NCI-H128 (cell line): ENCODE results near the gene UVRAG.

Experiments
- DNase-seq: peaks from one replicate; lab custom pipeline; 2025; ENCODE audit not compliant: unreplicated experiment; lab: John Stamatoyannopoulos, UW

UVRAG gene

GRCh38 chr11:75996523-75997442 is 181.8 kb downstream of the UVRAG start:
- no peak for DNase-seq

GRCh38 chr11:76004400-76004799 is 189.4 kb downstream of the UVRAG start:
- DNase-seq: no peak

GRCh38 chr11:76005756-76006155 is 190.7 kb downstream of the UVRAG start:
- no peak for DNase-seq

- no peak for DNase-seq
These were observed 192.2 kb downstream of the UVRAG start for GRCh38 chr11:76007166-76007565.

GRCh38 chr11:76008474-76008873 is 193.5 kb downstream of the UVRAG start:
- no peak for DNase-seq

- DNase-seq: no peak
These were observed 195.0 kb downstream of the UVRAG start for GRCh38 chr11:76010051-76010450.

- no peak for DNase-seq
These were observed 198.5 kb downstream of the UVRAG start for GRCh38 chr11:76013526-76013925.

- DNase-seq: no peak
These were observed 208.4 kb downstream of the UVRAG start for GRCh38 chr11:76023236-76024068.

GRCh38 chr11:76025068-76025467 is 210.1 kb downstream of the UVRAG start:
- DNase-seq: no peak

- DNase-seq: no peak
These were observed 210.8 kb downstream of the UVRAG start for GRCh38 chr11:76025817-76026216.

GRCh38 chr11:76026281-76026680 is 211.3 kb downstream of the UVRAG start:
- no peak for DNase-seq

GRCh38 chr11:76026862-76027261 is 211.9 kb downstream of the UVRAG start:
- DNase-seq: no peak

GRCh38 chr11:76030286-76030685 is 215.3 kb downstream of the UVRAG start:
- DNase-seq: no peak

- no peak for DNase-seq
These were observed 216.1 kb downstream of the UVRAG start for GRCh38 chr11:76030968-76031590.

GRCh38 chr11:76033699-76034098 is 218.7 kb downstream of the UVRAG start:
- DNase-seq: no peak

- no peak for DNase-seq
These were observed 220.0 kb downstream of the UVRAG start for GRCh38 chr11:76035020-76035419.

GRCh38 chr11:76038608-76039007 is 223.6 kb downstream of the UVRAG start:
- DNase-seq: no peak

- no peak for DNase-seq
These were observed 226.2 kb downstream of the UVRAG start for GRCh38 chr11:76041208-76041607.

GRCh38 chr11:76044750-76045320 is 229.8 kb downstream of the UVRAG start:
- DNase-seq: no peak

GRCh38 chr11:76047231-76047630 is 232.2 kb downstream of the UVRAG start:
- no peak for DNase-seq

- DNase-seq: no peak
These were observed 232.8 kb downstream of the UVRAG start for GRCh38 chr11:76047766-76048165.
